Measurements from ENCODE around the gene IL17F. TPM values are rescaled to one million over a fixed set of nuclear protein-coding genes. Genes with fewer than 3 reads are reported as not detected.
"Not testable (repeated sequence)": the region's sequence is repeated elsewhere in the genome, so short reads cannot be mapped to it uniquely, and the experiment has no call there.

Gene IL17F
- total RNA-seq, 1 donor from 2014 or later: not detected

DNA sequence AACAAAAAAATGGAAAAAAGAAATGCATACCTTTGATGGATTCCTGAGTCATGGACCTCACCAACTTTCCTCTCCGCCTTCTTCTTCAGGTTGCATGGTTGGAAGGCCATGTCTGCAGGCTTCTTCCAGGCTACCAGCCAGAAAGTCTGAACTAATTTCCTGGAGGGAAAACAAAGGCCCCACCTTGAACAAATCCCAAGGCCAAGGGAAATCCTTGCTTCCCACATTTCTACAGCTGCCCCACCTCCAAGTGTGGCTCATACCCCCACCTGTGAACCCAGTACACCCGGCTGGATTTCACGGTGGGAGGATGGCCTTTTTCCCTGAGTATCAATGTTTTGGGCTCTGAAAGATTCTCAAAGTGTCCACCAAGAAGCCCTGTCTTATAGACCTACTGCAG is 35.7 kb downstream of the IL17F start:
- no peaks in the 10 kb centered on the region for H3K9me3 Mint-ChIP-seq
- no peak overlapping the region for H3K4me3 Mint-ChIP-seq (ENCODE audit: low read depth)
- H3K4me1 Mint-ChIP-seq (ENCODE audit: low read depth): peaks cover 12% of the 10 kb centered on the region
- H3K27ac Mint-ChIP-seq: no peak overlapping the region
- intact Hi-C loops (cut with micrococcal nuclease): no loop called here
- no peak for DNase-seq (ENCODE audit: low spot score)
- no peaks in the 10 kb centered on the region for H3K36me3 Mint-ChIP-seq (ENCODE audit: low read depth)
- peaks cover 48% of the 10 kb centered on the region for H3K27me3 Mint-ChIP-seq (ENCODE audit: low read depth)

DNA sequence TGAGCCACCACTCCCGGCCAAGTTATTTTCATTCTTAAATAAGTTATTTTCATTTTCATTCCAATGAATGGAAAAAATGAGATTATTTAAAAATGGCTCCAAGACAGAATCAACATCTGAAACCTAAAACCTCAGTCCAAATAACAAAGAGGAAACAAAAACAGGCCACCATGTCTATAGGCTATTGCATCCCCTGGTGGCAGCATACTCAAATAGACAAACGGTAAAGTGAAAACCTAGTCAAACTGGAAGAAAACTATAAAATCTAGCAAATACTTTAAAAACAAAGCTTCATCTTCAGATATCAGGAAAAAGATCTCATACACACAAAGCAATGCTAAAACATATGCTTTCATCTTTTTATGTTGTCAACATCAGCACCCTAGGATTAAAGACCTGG is 37.2 kb downstream of the IL17F start:
- intact Hi-C loops (cut with micrococcal nuclease): no loop called here
- Mint-ChIP-seq H3K4me3 (ENCODE audit: low read depth) (no peak overlapping the region), H3K27me3 (ENCODE audit: low read depth) (peaks cover 42% of the 10 kb centered on the region), H3K27ac (no peak overlapping the region), H3K9me3 (peaks cover 4% of the 10 kb centered on the region), H3K36me3 (ENCODE audit: low read depth) (no peaks in the 10 kb centered on the region), H3K4me1 (ENCODE audit: low read depth) (peaks cover 7% of the 10 kb centered on the region)
- no peak for DNase-seq (ENCODE audit: low spot score)

DNA sequence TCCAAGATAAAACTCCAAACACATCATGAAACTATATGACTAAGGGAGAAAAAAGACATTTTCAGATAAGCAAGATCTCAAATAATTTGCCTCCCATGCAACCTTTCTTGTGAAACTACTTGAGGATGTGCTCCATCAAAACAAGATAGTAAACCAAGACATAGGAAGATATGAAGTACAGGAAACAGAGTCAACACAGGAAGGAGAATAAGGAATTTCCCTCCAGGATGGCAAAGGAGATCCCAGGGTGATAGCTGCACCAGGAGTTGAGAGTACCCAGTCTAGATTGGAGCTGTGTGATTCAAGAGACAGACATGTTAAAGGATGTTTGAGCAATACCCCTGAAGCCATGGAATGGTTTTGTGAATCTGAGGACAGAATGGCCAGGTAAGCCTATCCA is 42.8 kb downstream of the IL17F start:
- no peak for DNase-seq (ENCODE audit: low spot score)
- no peak overlapping the region for H3K27ac Mint-ChIP-seq
- H3K36me3 Mint-ChIP-seq (ENCODE audit: low read depth): no peaks in the 10 kb centered on the region
- intact Hi-C loops (cut with micrococcal nuclease): no loop called here
- peaks cover 38% of the 10 kb centered on the region for H3K9me3 Mint-ChIP-seq
- H3K4me3 Mint-ChIP-seq (ENCODE audit: low read depth): no peak overlapping the region
- H3K27me3 Mint-ChIP-seq (ENCODE audit: low read depth): peaks cover 18% of the 10 kb centered on the region
- no peaks in the 10 kb centered on the region for H3K4me1 Mint-ChIP-seq (ENCODE audit: low read depth)

DNA sequence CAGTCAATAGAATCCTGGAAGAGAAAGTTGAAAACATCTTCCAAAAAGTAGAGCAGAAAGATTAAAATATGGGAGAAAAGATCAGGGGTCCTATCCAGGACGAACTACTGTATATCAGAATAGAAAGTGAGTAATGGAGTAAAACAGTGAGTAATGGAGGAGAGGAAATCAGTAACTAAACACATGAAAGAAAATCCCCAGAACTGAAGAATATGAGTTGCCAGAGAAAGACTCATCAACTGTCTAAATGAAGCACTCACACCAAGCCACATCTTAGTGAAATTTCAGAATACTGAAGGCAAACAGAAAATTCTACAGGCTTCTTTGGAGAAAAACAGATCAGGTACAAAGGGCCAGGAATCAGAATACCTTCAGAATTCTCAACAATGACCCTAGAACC is 43.3 kb downstream of the IL17F start:
- Mint-ChIP-seq H3K36me3 (ENCODE audit: low read depth) (no peaks in the 10 kb centered on the region), H3K4me3 (ENCODE audit: low read depth) (no peak overlapping the region), H3K27me3 (ENCODE audit: low read depth) (peaks cover 18% of the 10 kb centered on the region), H3K27ac (no peak overlapping the region), H3K9me3 (peaks cover 38% of the 10 kb centered on the region), H3K4me1 (ENCODE audit: low read depth) (no peaks in the 10 kb centered on the region)
- intact Hi-C loops (cut with micrococcal nuclease): no loop called here
- no peak for DNase-seq (ENCODE audit: low spot score)

DNA sequence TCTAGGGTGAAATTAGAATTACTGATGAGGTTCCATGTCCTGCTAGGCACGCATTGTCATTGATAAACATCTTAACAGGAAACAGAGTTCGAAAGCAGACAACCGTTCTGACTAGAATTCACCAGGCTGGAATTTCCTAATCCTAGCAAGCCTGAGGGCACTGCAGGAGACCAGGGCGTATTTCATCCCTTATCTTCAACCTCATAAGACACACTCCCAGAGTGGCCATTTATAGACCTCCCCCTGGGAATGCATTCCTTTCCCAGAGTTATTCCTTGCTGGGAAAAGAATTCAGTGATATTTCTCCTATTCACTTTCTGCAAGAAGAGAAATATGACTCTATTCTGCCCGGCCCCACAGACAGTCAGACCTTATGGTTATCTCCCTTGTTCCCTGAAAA is 44.2 kb downstream of the IL17F start:
- Mint-ChIP-seq H3K9me3 (peaks cover 38% of the 10 kb centered on the region), H3K27me3 (ENCODE audit: low read depth) (peaks cover 21% of the 10 kb centered on the region)
- H3K4me3 Mint-ChIP-seq (ENCODE audit: low read depth); H3K27ac Mint-ChIP-seq; H3K36me3 Mint-ChIP-seq (ENCODE audit: low read depth); intact Hi-C loops (cut with micrococcal nuclease); H3K4me1 Mint-ChIP-seq (ENCODE audit: low read depth); DNase-seq (ENCODE audit: low spot score): not testable (repeated sequence)

DNA sequence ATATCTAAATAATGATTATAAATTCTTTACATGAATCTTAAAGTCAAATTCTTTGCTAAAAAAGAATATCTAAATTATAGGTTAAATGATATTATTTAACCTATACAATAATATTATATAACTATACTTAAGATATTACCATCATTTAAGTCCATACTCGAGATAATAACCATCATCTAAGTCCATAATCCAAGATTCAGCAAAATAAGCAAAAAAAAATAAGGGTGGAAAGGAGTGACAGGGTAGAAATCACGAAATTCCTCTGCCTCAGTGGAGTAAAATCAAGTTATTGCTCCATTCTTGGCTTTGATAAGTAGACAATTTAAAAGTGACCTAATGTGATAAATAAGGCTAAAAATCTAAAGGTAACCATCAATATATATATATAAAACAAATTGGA is 48.4 kb downstream of the IL17F start:
- Mint-ChIP-seq H3K27me3 (ENCODE audit: low read depth) (peaks cover 33% of the 10 kb centered on the region), H3K4me1 (ENCODE audit: low read depth) (no peaks in the 10 kb centered on the region)

DNA sequence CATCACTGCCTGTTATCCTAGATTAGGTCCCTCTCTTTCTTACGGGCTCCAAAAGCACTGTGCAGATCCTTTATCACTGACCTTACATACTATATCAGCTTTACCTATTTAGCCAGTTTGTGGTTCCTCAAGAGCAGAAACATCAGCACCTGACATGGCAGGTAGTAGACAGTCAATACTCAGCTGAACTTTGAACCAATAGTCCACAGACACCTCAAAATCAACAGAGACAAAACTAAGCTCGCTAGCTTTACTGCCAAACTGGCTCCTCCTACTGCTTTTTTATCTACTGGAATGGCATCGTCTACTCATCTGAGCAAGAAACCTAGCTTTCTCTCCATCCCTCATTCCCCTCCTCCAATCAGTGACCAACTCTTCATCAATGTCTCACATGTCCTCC is 52.5 kb downstream of the IL17F start:
- Mint-ChIP-seq H3K27ac (no peak overlapping the region), H3K4me3 (ENCODE audit: low read depth) (no peak overlapping the region), H3K36me3 (ENCODE audit: low read depth) (no peaks in the 10 kb centered on the region), H3K27me3 (ENCODE audit: low read depth) (peaks cover 51% of the 10 kb centered on the region), H3K9me3 (no peaks in the 10 kb centered on the region), H3K4me1 (ENCODE audit: low read depth) (peaks cover 4% of the 10 kb centered on the region)
- DNase-seq (ENCODE audit: low spot score): no peak
- intact Hi-C loops (cut with micrococcal nuclease): no loop called here

More for the DNA sequence above, 48.4 kb downstream of the IL17F start:
- Mint-ChIP-seq H3K4me3 (ENCODE audit: low read depth) (no peak overlapping the region), H3K27ac (no peak overlapping the region), H3K9me3 (peaks cover 27% of the 10 kb centered on the region), H3K36me3 (ENCODE audit: low read depth) (no peaks in the 10 kb centered on the region)
- intact Hi-C loops (cut with micrococcal nuclease): no loop called here
- no peak for DNase-seq (ENCODE audit: low spot score)

DNA sequence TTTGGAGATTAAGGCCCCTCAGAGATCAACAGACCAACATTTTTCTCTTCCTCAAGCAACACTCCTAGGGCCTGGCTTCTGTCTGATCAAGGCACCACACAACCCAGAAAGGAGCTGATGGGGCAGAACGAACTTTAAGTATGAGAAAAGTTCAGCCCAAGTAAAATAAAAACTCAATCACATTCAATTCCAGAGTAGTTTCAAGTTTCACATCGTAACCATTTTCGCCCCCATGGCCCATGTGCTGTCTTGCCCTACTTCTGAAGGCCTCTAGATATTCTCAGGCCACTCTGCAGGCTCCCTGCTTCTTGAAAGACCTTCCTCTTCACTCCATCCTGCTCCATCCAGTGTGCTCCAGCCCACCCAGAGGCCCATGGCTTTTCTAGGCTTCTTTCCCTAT is 53.9 kb downstream of the IL17F start:
- Mint-ChIP-seq H3K27me3 (ENCODE audit: low read depth) (peaks cover 56% of the 10 kb centered on the region), H3K9me3 (no peaks in the 10 kb centered on the region), H3K27ac (no peak overlapping the region), H3K36me3 (ENCODE audit: low read depth) (no peaks in the 10 kb centered on the region), H3K4me1 (ENCODE audit: low read depth) (peaks cover 10% of the 10 kb centered on the region), H3K4me3 (ENCODE audit: low read depth) (no peak overlapping the region)
- intact Hi-C loops (cut with micrococcal nuclease): no loop called here
- DNase-seq (ENCODE audit: low spot score): no peak

DNA sequence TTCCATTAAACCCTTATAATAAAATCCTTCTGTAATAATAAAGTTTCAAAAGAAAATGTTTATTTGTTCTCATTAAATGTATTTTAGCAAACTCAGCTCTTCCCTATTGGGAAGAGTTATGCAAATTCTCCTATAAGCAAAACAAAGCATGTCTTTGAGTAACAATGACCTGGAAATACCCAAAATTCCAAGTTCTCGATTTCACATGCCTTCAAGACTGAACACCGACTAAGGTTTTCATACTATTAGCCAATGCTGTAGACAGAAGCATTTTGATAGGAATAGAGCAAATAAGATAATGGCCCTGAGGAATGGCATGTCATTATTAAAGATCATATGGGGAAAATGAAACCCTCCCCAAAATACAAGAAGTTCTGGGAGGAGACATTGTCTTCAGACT is 54.3 kb downstream of the IL17F start:
- intact Hi-C loops (cut with micrococcal nuclease): no loop called here
- Mint-ChIP-seq H3K27me3 (ENCODE audit: low read depth) (peaks cover 58% of the 10 kb centered on the region), H3K36me3 (ENCODE audit: low read depth) (no peaks in the 10 kb centered on the region), H3K4me1 (ENCODE audit: low read depth) (peaks cover 10% of the 10 kb centered on the region), H3K4me3 (ENCODE audit: low read depth) (no peak overlapping the region), H3K9me3 (no peaks in the 10 kb centered on the region), H3K27ac (no peak overlapping the region)
- no peak for DNase-seq (ENCODE audit: low spot score)

DNA sequence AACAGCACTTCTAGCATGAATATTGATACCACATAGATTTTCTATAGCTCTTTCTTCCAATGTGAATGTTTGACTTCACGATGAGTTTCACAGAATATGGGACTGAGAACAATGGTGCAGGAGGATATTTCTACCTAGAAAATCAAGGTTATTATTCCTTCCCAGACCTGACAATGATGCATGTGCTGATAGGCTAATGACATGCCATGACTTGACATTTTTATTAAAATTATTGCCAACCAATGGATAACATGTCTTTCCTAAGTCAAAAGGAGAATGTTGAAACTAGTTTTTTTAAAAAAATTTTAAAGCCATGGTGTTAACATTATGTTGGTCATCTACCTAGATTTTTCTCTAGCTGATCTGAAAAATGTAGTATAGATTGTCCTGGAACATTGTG is 57.2 kb downstream of the IL17F start:
- intact Hi-C loops (cut with micrococcal nuclease): no loop called here
- peaks cover 10% of the 10 kb centered on the region for H3K4me1 Mint-ChIP-seq (ENCODE audit: low read depth)
- H3K27ac Mint-ChIP-seq: no peak overlapping the region
- DNase-seq (ENCODE audit: low spot score): no peak
- no peak overlapping the region for H3K4me3 Mint-ChIP-seq (ENCODE audit: low read depth)
- no peaks in the 10 kb centered on the region for H3K36me3 Mint-ChIP-seq (ENCODE audit: low read depth)
- no peaks in the 10 kb centered on the region for H3K9me3 Mint-ChIP-seq
- peaks cover 74% of the 10 kb centered on the region for H3K27me3 Mint-ChIP-seq (ENCODE audit: low read depth)

Other genes with a start within 250 kb of the IL17F start
- gene PKHD1, start 156.9 kb downstream of the IL17F start, total RNA-seq: not detected in 2 replicates
- gene IL17A, start 58.1 kb downstream of the IL17F start, total RNA-seq: 0.18 TPM in 1 of 2 replicates, not detected in the other
- 213 TPM in 2 replicates for gene MCM3, start 40.2 kb upstream of the IL17F start, total RNA-seq
- 6.8 and 8.8 TPM in 2 replicates for gene PAQR8, start 117.7 kb upstream of the IL17F start, total RNA-seq
- gene EFHC1, start 175.8 kb upstream of the IL17F start, total RNA-seq: 0.67 and 1.6 TPM in 2 replicates